HepG2 (cell line): ENCODE data around the gene KDM2B. TPM values are rescaled to one million over a fixed set of nuclear protein-coding genes. Genes with fewer than 3 reads are reported as not detected.
A peak's percentile ranks its signal among the peaks of the same experiment; 100 is the strongest.

Source experiments
- ATF7-NPFF ChIP-seq: sonication (generic); formaldehyde crosslinking; IDR thresholded peaks from 2 replicates; pipeline ENCODE4 v1.8.1; 2023; ENCODE audit warnings: mild to moderate bottlenecking, low read depth, missing genetic modification reagents, moderate library complexity
- CAMTA2 ChIP-seq: sonication (generic); formaldehyde crosslinking; IDR thresholded peaks from 2 replicates; pipeline ENCODE4 v1.4.0; 2020; ENCODE audit warnings: mild to moderate bottlenecking, missing genetic modification reagents, borderline replicate concordance
- CBX5 ChIP-seq: sonication (generic); formaldehyde crosslinking; IDR thresholded peaks from 2 replicates; pipeline ENCODE4 v1.4.0; 2020; ENCODE audit warnings: missing genetic modification reagents, borderline replicate concordance
- CCDC6 ChIP-seq: sonication (generic); formaldehyde crosslinking; IDR thresholded peaks from 2 replicates; pipeline ENCODE4 v1.8.1; 2022; ENCODE audit warnings: mild to moderate bottlenecking, missing genetic modification reagents, moderate library complexity
- DBP ChIP-seq: sonication (generic); formaldehyde crosslinking; IDR thresholded peaks from 2 replicates; pipeline ENCODE4 v1.4.0; 2020; ENCODE audit warnings: missing genetic modification reagents; ENCODE audit errors: not compliant biosample characterization
- DDIT3 ChIP-seq: sonication (generic); formaldehyde crosslinking; IDR thresholded peaks from 2 replicates; pipeline ENCODE4 v1.4.0; 2020; ENCODE audit warnings: mild to moderate bottlenecking, missing genetic modification reagents
- EED ChIP-seq: sonication (generic); formaldehyde crosslinking; IDR thresholded peaks from 2 replicates; pipeline ENCODE4 v1.5.0; 2020; ENCODE audit warnings: mild to moderate bottlenecking, missing genetic modification reagents
- ELF4 ChIP-seq: sonication (generic); formaldehyde crosslinking; IDR thresholded peaks from 2 replicates; pipeline ENCODE4 v1.5.0; 2020; ENCODE audit warnings: missing genetic modification reagents, mild to moderate bottlenecking, moderate library complexity, borderline replicate concordance
- HNRNPLL ChIP-seq: fragments of 200-400 bp; formaldehyde crosslinking; IDR thresholded peaks from 2 replicates; pipeline ENCODE4 v1.6.1; 2017; ENCODE audit warnings: mild to moderate bottlenecking, low read depth, low read length; ENCODE audit not compliant: poor library complexity, severe bottlenecking
- MTA1 ChIP-seq: sonication (generic); formaldehyde crosslinking; IDR thresholded peaks from 2 replicates; pipeline ENCODE4 v1.4.0; 2020; ENCODE audit warnings: missing genetic modification reagents, mild to moderate bottlenecking, borderline replicate concordance
- NCOR1 ChIP-seq: fragments of 200-600 bp; sonication (generic); IDR thresholded peaks from 2 replicates; pipeline ENCODE4 v1.7.0; 2017; ENCODE audit warnings: antibody characterized with exemption, low read length, borderline replicate concordance
- SPEN ChIP-seq: sonication (generic); formaldehyde crosslinking; IDR thresholded peaks from 2 replicates; pipeline ENCODE4 v1.5.1; 2020; ENCODE audit warnings: low read depth, mild to moderate bottlenecking, missing genetic modification reagents
- TEAD2 ChIP-seq: sonication (generic); formaldehyde crosslinking; IDR thresholded peaks from 2 replicates; pipeline ENCODE4 v1.9.0; 2021; ENCODE audit warnings: missing genetic modification reagents
- YEATS4 ChIP-seq: sonication (generic); formaldehyde crosslinking; IDR thresholded peaks from 2 replicates; pipeline ENCODE4 v1.4.0; 2020; ENCODE audit warnings: missing genetic modification reagents, borderline replicate concordance
- ZFY ChIP-seq: sonication (generic); formaldehyde crosslinking; IDR thresholded peaks from 2 replicates; pipeline ENCODE4 v1.4.0; 2020; ENCODE audit warnings: missing genetic modification reagents
- ZNF205 ChIP-seq: IDR thresholded peaks from 2 replicates; pipeline ENCODE4 v1.6.1; 2018; ENCODE audit warnings: missing biosample characterization, missing genetic modification reagents
- ZNF260 ChIP-seq: sonication (generic); formaldehyde crosslinking; IDR thresholded peaks from 2 replicates; pipeline ENCODE4 v1.4.0; 2020; ENCODE audit warnings: missing genetic modification reagents, low read depth, mild to moderate bottlenecking, borderline replicate concordance
- ZNF292 ChIP-seq: sonication (generic); formaldehyde crosslinking; IDR thresholded peaks from 2 replicates; pipeline ENCODE4 v1.8.1; 2022; ENCODE audit warnings: mild to moderate bottlenecking, low read depth, missing genetic modification reagents, borderline replicate concordance
- ZNF326 ChIP-seq: sonication (generic); formaldehyde crosslinking; IDR thresholded peaks from 2 replicates; pipeline ENCODE4 v1.4.0; 2020; ENCODE audit warnings: missing genetic modification reagents, borderline replicate concordance
- ZNF577 ChIP-seq: sonication (generic); formaldehyde crosslinking; IDR thresholded peaks from 2 replicates; pipeline ENCODE4 v1.4.0; 2020; ENCODE audit warnings: mild to moderate bottlenecking, low read depth, missing genetic modification reagents, borderline replicate concordance
- ZNF687 ChIP-seq: sonication (generic); formaldehyde crosslinking; IDR thresholded peaks from 2 replicates; pipeline ENCODE4 v1.5.1; 2020; ENCODE audit warnings: mild to moderate bottlenecking, missing genetic modification reagents, moderate library complexity
- ZNF703 ChIP-seq: sonication (generic); formaldehyde crosslinking; IDR thresholded peaks from 2 replicates; pipeline ENCODE4 v1.5.1; 2020; ENCODE audit warnings: missing genetic modification reagents, mild to moderate bottlenecking, moderate library complexity, borderline replicate concordance
- ZNF724P ChIP-seq: sonication (generic); formaldehyde crosslinking; IDR thresholded peaks from 2 replicates; pipeline ENCODE4 v1.8.0; 2022; ENCODE audit warnings: missing genetic modification reagents, borderline replicate concordance
- ZNF788 ChIP-seq: sonication (generic); formaldehyde crosslinking; IDR thresholded peaks from 2 replicates; pipeline ENCODE4 v1.5.0; 2020; ENCODE audit warnings: mild to moderate bottlenecking, missing genetic modification reagents, borderline replicate concordance
- polyA plus RNA-seq, 8 experiments: library from polyadenylated mRNA; depleted of rRNA in 3 of 8; stranded (reverse) in 7 of 8; unstranded in 1 of 8; fragments of >200 nt; fragmentation: Illumina TruSeq in 4 of 8; extraction: Trizol in 4 of 8; gene quantifications; 2 replicates each; pipeline versions ENCODE4 v1.2.1 to v1.2.3, GENCODE V29; 2011 to 2016; ENCODE audit warnings: low read depth in 4 of 8, missing spikeins in 1 of 8, mixed read lengths in 1 of 8; ENCODE audit not compliant: insufficient read depth in 1 of 8
- total RNA-seq, 5 experiments: library from RNA; depleted of rRNA; stranded (reverse); fragments of >200 nt; fragmentation: Illumina TruSeq; extraction: Trizol; gene quantifications; 2 replicates each; pipeline ENCODE4 v1.2.3, GENCODE V29; 2016; ENCODE audit warnings: low read depth in 1 of 5

Gene KDM2B
- total and polyA plus RNA-seq, 2 of the 13 experiments (the other 11 are each of a cell fraction or from before 2014, with no cell fraction given), result 17.5 to 26.1 TPM

- TF ChIP-seq DDIT3 (no peak), DBP (no peak), HNRNPLL (no peak), ZNF703 (CRISPR knock-in tag) (no peak; the same call in 1 of the 2 replicates), ZNF292 (CRISPR knock-in tag) (no peak), MTA1 (CRISPR knock-in tag) (no peak), ZNF577 (no peak), CCDC6 (CRISPR knock-in tag) (no peak; the same call in 1 of the 2 replicates), ZNF788 (CRISPR knock-in tag) (no peak; the same call in 1 of the 2 replicates), CAMTA2 (CRISPR knock-in tag) (0 out of 2 replicates have a peak, but pooled peaks have one; percentile 67), YEATS4 (CRISPR knock-in tag) (no peak), ZNF724P (CRISPR knock-in tag) (no peak), EED (CRISPR knock-in tag) (no peak), ATF7-NPFF (no peak), SPEN (CRISPR knock-in tag) (0 out of 2 replicates have a peak, but pooled peaks have one; percentile 6), ZNF260 (CRISPR knock-in tag) (no peak), ZNF205 (CRISPR knock-in tag) (0 out of 2 replicates have a peak, but pooled peaks have one; percentile 18), NCOR1 (no peak), ZNF687 (peak; percentile 77), ZNF326 (CRISPR knock-in tag) (no peak), CBX5 (no peak), ELF4 (CRISPR knock-in tag) (0 out of 2 replicates have a peak, but pooled peaks have one; percentile 40), ZFY (peak; percentile 45), TEAD2 (CRISPR knock-in tag) (no peak)
Observed at GRCh38 chr12:121400332-121401139, 180.3 kb downstream of the KDM2B start (continued).
